ENCODE data around the gene NKAPL. TPM values are rescaled to one million over a fixed set of nuclear protein-coding genes. Genes with fewer than 3 reads are reported as not detected.

The NKAPL gene
- total RNA-seq, 1 donor from 2014 or later = not detected

DNA sequence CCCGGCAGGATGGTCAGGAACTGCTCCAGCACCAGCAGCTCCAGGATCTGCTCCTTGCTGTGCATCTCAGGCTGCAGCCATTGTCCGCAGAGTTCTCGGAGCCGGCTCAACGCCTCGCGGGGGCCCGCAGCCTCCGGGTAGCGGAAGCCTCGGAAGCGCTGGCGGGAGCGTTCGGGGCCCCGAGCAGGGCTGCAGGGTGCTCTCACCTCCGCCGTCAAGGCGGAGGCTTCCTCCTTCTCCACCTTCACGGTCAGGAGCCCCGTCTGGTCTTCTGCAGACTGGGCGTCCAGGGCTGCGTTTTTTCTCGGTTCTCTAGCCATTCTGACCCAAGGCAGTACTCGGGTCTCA, 7.5 kb upstream of the NKAPL start:
- H3K36me3 Mint-ChIP-seq = peaks cover 3% of the 10 kb centered on the region
- peak overlapping the region; percentile 99 for H3K4me3 Mint-ChIP-seq
- H3K27ac Mint-ChIP-seq = peak overlapping the region; percentile 74
- H3K4me1 Mint-ChIP-seq (ENCODE audit: unreplicated experiment) = peaks cover 14% of the 10 kb centered on the region
- no peaks in the 10 kb centered on the region for H3K27me3 Mint-ChIP-seq
- TF ChIP-seq, protein P1, sequence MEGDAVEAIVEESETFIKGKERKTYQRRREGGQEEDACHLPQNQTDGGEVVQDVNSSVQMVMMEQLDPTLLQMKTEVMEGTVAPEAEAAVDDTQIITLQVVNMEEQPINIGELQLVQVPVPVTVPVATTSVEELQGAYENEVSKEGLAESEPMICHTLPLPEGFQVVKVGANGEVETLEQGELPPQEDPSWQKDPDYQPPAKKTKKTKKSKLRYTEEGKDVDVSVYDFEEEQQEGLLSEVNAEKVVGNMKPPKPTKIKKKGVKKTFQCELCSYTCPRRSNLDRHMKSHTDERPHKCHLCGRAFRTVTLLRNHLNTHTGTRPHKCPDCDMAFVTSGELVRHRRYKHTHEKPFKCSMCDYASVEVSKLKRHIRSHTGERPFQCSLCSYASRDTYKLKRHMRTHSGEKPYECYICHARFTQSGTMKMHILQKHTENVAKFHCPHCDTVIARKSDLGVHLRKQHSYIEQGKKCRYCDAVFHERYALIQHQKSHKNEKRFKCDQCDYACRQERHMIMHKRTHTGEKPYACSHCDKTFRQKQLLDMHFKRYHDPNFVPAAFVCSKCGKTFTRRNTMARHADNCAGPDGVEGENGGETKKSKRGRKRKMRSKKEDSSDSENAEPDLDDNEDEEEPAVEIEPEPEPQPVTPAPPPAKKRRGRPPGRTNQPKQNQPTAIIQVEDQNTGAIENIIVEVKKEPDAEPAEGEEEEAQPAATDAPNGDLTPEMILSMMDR (conservative IDR thresholded peaks at IDR 0.05) = no peak
- H3K9me3 Mint-ChIP-seq = no peaks in the 10 kb centered on the region
- peak; percentile 70 for DNase-seq (ENCODE audit: extremely low spot score, unreplicated experiment)

DNA sequence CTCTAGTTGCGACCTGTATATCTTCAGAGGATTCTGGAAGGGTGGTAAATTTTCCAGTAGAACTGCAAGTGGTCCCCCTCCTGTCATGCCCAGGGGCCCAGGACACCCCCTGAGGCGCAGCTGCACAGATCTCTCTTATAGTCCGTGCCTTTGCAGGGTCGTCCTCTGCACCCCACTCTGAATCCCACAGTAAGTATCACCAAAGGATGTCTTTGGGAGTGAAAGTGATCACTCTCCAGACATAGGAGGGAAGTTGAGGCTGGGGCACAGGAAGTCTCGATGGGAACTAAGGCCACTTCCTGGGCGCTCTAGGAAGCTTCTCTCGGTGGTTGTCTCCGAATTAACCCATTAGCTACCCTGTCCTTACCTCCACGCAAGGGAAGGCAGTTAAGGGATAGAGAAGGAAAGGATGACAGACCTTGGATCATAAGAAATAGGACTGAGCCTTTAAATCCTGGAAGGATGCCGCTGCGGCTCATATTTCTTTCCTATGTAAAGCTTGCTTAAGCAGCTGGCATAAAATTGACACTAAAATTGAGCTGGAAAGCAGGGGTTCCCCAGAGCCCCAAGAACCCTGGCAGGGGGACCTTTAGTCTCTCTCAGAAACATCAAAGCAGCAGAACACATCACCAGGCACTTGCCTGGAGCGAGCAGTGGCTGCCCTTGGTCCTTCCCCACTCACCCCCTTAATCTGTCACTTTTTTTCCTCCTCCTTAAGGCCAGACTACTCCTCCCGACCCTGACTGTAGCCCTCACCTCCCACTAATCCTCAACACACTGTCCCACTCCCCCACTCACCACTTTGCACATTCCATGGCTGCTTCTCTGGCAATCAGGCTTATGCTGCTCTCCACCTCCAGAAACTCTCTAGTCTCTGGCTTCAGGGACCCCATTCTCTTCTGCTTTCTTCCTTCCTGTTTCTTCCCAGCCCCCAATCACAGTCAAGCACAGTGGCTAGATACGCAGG, 6.8 kb upstream of the NKAPL start, which contains the start of gene ZKSCAN4:
Gene ZKSCAN4, minus strand, starts transcription at position 261 of the 967 bp plus-strand sequence. CDS start 289 bp downstream, outside the sequence.
- TF ChIP-seq, protein P1 (conservative IDR thresholded peaks at IDR 0.05) = no peak
- Mint-ChIP-seq H3K27ac (peak within 1 kb of the TSS; percentile 74), H3K9me3 (no peaks in the 10 kb centered on the region), H3K36me3 (peaks cover 3% of the 10 kb centered on the region), H3K4me3 (peak within 1 kb of the TSS; percentile 99), H3K4me1 (ENCODE audit: unreplicated experiment) (peaks cover 14% of the 10 kb centered on the region), H3K27me3 (no peaks in the 10 kb centered on the region)
- DNase-seq (ENCODE audit: extremely low spot score, unreplicated experiment) = peak; percentile 72

DNA sequence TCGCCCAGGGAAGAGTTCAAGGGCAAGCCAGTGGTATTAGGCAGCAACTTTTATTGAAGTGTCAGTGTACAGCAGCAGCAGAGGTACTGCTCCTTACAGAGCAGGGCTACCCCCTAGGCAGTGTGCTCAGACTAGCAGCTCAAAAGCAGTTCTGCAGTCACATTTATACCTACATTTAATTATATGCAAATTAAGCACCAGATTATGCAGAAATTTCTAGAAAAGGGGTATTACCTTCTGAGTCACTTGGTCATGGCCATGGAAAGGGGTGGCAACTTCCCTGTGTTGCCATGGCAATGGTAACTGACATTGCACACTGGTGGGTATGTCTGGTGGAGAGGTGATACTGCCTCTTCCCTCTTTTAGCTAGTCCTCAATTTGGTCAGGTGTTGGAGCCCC, 5.0 kb upstream of the NKAPL start:
- Mint-ChIP-seq H3K4me1 (ENCODE audit: unreplicated experiment) (peaks cover 14% of the 10 kb centered on the region), H3K27ac (no peak overlapping the region), H3K36me3 (no peaks in the 10 kb centered on the region), H3K27me3 (peaks cover 4% of the 10 kb centered on the region), H3K9me3 (no peaks in the 10 kb centered on the region), H3K4me3 (no peak overlapping the region)
- DNase-seq (ENCODE audit: extremely low spot score, unreplicated experiment) = no peak
- TF ChIP-seq, protein P1 (conservative IDR thresholded peaks at IDR 0.05) = no peak

DNA sequence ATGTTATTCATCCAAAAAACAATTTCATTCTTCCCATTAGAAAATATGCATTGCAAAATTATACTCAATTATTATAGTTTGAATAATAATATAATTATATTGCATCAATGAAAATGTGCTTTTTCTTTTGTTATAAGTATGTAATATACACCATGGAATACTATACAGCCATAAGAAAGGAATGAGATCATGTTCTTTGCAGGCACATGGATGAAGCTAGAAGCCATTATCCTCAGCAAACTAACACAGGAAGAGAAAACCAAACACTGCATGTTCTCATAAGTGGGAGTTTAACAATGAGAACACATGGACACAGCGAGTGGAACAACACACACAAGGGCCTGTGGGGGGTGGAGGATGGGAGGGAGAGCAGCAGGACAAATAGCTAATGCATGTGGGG, 2.1 kb upstream of the NKAPL start:
- no peak overlapping the region for H3K4me3 Mint-ChIP-seq
- H3K36me3 Mint-ChIP-seq = no peaks in the 10 kb centered on the region
- H3K4me1 Mint-ChIP-seq (ENCODE audit: unreplicated experiment) = peaks cover 6% of the 10 kb centered on the region
- no peaks in the 10 kb centered on the region for H3K9me3 Mint-ChIP-seq
- no peak for DNase-seq (ENCODE audit: extremely low spot score, unreplicated experiment)
- TF ChIP-seq, protein P1 (conservative IDR thresholded peaks at IDR 0.05) = no peak
- peaks cover 21% of the 10 kb centered on the region for H3K27me3 Mint-ChIP-seq
- no peak overlapping the region for H3K27ac Mint-ChIP-seq

DNA sequence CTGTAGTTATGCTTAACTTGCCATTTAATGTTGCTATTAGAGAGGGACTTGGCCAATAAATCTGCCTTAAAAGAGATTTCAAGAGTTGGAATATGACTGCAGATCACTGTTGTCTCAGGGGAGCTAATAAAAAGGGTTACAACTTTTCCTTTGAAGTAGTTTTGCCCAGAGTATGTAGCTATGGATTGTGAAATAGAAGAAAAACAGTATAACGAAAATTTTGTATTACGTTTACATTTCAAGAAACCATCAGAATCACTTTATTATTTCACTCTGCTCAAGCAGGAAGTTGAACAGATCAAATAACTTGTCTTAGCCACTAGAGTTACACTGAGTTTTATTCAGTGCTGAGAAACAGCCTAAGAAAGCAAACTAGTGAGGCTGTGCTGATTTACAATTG, 4.8 kb downstream of the NKAPL start:
- DNase-seq (ENCODE audit: extremely low spot score, unreplicated experiment) = no peak
- Mint-ChIP-seq H3K27me3 (peaks cover 37% of the 10 kb centered on the region), H3K4me3 (no peak overlapping the region), H3K9me3 (no peaks in the 10 kb centered on the region), H3K36me3 (no peaks in the 10 kb centered on the region), H3K27ac (no peak overlapping the region), H3K4me1 (ENCODE audit: unreplicated experiment) (no peaks in the 10 kb centered on the region)
- TF ChIP-seq, protein P1 (conservative IDR thresholded peaks at IDR 0.05) = no peak
